ENCODE measurements around the gene CD28.

DNA sequence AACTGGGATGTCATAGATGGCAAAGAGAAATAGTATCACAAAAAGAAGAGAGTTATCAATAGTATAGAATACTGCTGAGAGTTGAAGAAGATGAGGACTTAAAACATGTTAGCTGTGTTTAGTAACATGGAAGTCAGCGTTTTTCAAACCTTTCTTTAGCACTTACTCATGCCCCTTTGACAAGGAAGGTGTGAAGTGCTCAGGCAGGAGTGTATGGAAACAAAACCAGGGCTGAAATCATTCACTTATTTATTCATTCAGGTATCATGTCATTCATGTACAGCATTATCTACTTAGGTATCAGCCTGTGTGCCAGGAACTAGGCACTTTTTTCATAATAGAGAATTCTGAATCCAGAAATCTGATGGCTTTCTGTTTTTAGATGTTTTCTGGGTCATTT is 27.2 kb downstream of the CD28 start:
- TF ChIP-seq EZH2 (IDR thresholded peaks at IDR 0.05; ENCODE audit: borderline replicate concordance, low read length): no peak
- TF ChIP-seq, protein P1, sequence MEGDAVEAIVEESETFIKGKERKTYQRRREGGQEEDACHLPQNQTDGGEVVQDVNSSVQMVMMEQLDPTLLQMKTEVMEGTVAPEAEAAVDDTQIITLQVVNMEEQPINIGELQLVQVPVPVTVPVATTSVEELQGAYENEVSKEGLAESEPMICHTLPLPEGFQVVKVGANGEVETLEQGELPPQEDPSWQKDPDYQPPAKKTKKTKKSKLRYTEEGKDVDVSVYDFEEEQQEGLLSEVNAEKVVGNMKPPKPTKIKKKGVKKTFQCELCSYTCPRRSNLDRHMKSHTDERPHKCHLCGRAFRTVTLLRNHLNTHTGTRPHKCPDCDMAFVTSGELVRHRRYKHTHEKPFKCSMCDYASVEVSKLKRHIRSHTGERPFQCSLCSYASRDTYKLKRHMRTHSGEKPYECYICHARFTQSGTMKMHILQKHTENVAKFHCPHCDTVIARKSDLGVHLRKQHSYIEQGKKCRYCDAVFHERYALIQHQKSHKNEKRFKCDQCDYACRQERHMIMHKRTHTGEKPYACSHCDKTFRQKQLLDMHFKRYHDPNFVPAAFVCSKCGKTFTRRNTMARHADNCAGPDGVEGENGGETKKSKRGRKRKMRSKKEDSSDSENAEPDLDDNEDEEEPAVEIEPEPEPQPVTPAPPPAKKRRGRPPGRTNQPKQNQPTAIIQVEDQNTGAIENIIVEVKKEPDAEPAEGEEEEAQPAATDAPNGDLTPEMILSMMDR (IDR thresholded peaks at IDR 0.05; ENCODE audit: low read length): no peak
